KBM-7 (cell line): ENCODE data around the gene NDUFAF2.
A peak's percentile ranks its signal among the peaks of the same experiment; 100 is the strongest.
"Not testable (repeated sequence)": the region's sequence is repeated elsewhere in the genome, so short reads cannot be mapped to it uniquely, and the experiment has no call there.

ENCODE experiments used
- DNase-seq: peaks from one replicate; pipeline ENCODE4 v3.0.0-alpha.2; 2015
- in situ Hi-C: fragments of 300-500 bp; cut with MboI; formaldehyde crosslinking; loops from 2 replicates; pipeline ENCODE4 v1.14.3; 2020; ENCODE audit warnings: low sequenced_read_pairs, low pct_unique_long_range_greater_than_20kb, mixed read lengths

Gene NDUFAF2

GRCh38 chr5:60982127-60982526 lies 37.1 kb downstream of the NDUFAF2 start:
- DNase-seq, in situ Hi-C loops: not testable (repeated sequence)

GRCh38 chr5:60989790-60990189 lies 44.8 kb downstream of the NDUFAF2 start:
- in situ Hi-C loops = no loop called here
- no peak for DNase-seq

- in situ Hi-C loops = no loop called here
- DNase-seq = no peak
Observed at GRCh38 chr5:60992871-60993270, 47.9 kb downstream of the NDUFAF2 start.

GRCh38 chr5:60993425-60993824 lies 48.4 kb downstream of the NDUFAF2 start:
- in situ Hi-C loops = no loop called here
- peak; percentile 29 for DNase-seq

- DNase-seq = no peak
- in situ Hi-C loops = no loop called here
Observed at GRCh38 chr5:60993875-60994571, 49.0 kb downstream of the NDUFAF2 start.

- no peak for DNase-seq
- in situ Hi-C loops = no loop called here
Observed at GRCh38 chr5:60996368-60996767, 51.4 kb downstream of the NDUFAF2 start.

- no peak for DNase-seq
- in situ Hi-C loops = no loop called here
Observed at GRCh38 chr5:60997721-60998120, 52.7 kb downstream of the NDUFAF2 start.

- no peak for DNase-seq
- in situ Hi-C loops = no loop called here
Observed at GRCh38 chr5:61000887-61001286, 55.9 kb downstream of the NDUFAF2 start.

GRCh38 chr5:61001647-61002046 lies 56.6 kb downstream of the NDUFAF2 start:
- in situ Hi-C loops = no loop called here
- no peak for DNase-seq

GRCh38 chr5:61002611-61003355 lies 57.8 kb downstream of the NDUFAF2 start:
- in situ Hi-C loops = no loop called here
- no peak for DNase-seq

GRCh38 chr5:61004448-61004847 lies 59.4 kb downstream of the NDUFAF2 start:
- in situ Hi-C loops = no loop called here
- no peak for DNase-seq

GRCh38 chr5:61009907-61010306 lies 64.9 kb downstream of the NDUFAF2 start:
- in situ Hi-C loops = no loop called here

GRCh38 chr5:61010467-61011454 lies 65.8 kb downstream of the NDUFAF2 start:
- in situ Hi-C loops = no loop called here
- DNase-seq = no peak

More at GRCh38 chr5:61009907-61010306, 64.9 kb downstream of the NDUFAF2 start:
- no peak for DNase-seq

- in situ Hi-C loops = no loop called here
- no peak for DNase-seq
Observed at GRCh38 chr5:61018062-61018461, 73.1 kb downstream of the NDUFAF2 start.

GRCh38 chr5:61019642-61020041 lies 74.6 kb downstream of the NDUFAF2 start:
- in situ Hi-C loops = no loop called here
- DNase-seq = no peak

- in situ Hi-C loops = no loop called here
- DNase-seq = no peak
Observed at GRCh38 chr5:61020415-61020814, 75.4 kb downstream of the NDUFAF2 start.

- in situ Hi-C loops = no loop called here
- no peak for DNase-seq
Observed at GRCh38 chr5:61023131-61023530, 78.1 kb downstream of the NDUFAF2 start.

GRCh38 chr5:61026004-61026403 lies 81.0 kb downstream of the NDUFAF2 start:
- in situ Hi-C loops = no loop called here
- DNase-seq = no peak

GRCh38 chr5:61028382-61028781 lies 83.4 kb downstream of the NDUFAF2 start:
- DNase-seq = no peak
- in situ Hi-C loops = no loop called here
